NCI-H748 (cell line): ENCODE data around the gene KCNJ12.

Experiments
- DNase-seq: peaks from one replicate; lab custom pipeline; 2025; ENCODE audit not compliant: unreplicated experiment; lab: John Stamatoyannopoulos, UW

The KCNJ12 gene

DNA sequence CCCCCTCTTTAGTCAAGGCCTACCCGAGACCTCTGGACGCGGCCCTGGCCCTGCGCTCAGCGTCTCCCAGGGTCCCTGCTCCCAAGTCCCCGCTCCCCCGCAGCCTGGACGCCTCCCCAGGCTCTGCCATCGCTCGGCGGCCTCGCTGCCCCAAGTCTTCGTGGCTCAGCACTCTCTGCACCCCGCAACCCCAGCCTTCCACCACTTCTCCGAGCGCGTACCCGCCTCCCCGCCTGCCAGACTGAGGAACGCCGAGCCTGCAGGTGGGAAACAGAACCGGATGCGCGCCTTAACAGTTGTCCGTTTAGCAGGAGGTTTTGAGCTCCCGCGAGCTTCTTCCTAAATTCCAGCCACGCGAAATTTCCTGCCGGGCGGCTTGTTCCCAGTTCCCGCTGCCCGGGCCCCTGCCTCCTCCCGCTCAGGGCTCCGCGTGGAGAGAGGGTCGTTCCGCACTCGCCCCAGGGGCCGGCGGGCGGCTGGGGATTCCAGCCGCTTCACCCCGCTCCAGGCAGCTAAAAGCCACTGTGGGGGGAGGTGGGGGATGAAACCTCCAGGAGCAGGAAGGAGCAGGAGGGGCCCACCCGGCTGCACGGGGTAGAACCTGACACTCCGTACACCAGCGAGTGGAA, 87.7 kb downstream of the KCNJ12 start:
- DNase-seq: no peak

GRCh38 chr17:21464611-21465021, 88.5 kb downstream of the KCNJ12 start:
- no peak for DNase-seq

- DNase-seq: no peak
These were observed 90.4 kb downstream of the KCNJ12 start for GRCh38 chr17:21466550-21466949.

DNA sequence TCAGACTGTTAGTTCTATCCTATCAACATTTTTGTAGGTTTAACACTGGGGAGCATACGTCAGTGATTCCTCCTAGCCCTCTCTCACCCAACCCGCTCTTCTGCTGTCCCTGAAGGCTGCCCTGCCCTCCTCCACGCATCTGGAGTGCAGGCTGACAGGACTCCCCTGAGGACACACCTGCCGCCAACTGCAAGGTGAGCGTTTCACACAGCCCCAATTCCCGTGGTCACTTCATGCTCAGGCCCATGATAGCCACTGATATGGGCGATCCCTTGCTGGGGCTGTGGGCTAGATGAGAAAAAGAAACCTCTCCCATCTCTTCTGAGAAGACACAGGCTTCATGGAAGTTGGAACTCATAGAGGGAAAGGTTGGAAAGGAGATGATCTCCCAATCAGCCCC, 91.0 kb downstream of the KCNJ12 start:
- DNase-seq: no peak

- DNase-seq: no peak
These were observed 91.8 kb downstream of the KCNJ12 start for GRCh38 chr17:21467739-21468490.
